ENCODE measurements around the gene NUDC. TPM values are rescaled to one million over a fixed set of nuclear protein-coding genes. Genes with fewer than 3 reads are reported as not detected.

NUDC gene
- total and polyA plus RNA-seq, 2 of the 4 experiments (the other 2 are of a cell fraction), result 34.8 to 89.8 TPM

DNA sequence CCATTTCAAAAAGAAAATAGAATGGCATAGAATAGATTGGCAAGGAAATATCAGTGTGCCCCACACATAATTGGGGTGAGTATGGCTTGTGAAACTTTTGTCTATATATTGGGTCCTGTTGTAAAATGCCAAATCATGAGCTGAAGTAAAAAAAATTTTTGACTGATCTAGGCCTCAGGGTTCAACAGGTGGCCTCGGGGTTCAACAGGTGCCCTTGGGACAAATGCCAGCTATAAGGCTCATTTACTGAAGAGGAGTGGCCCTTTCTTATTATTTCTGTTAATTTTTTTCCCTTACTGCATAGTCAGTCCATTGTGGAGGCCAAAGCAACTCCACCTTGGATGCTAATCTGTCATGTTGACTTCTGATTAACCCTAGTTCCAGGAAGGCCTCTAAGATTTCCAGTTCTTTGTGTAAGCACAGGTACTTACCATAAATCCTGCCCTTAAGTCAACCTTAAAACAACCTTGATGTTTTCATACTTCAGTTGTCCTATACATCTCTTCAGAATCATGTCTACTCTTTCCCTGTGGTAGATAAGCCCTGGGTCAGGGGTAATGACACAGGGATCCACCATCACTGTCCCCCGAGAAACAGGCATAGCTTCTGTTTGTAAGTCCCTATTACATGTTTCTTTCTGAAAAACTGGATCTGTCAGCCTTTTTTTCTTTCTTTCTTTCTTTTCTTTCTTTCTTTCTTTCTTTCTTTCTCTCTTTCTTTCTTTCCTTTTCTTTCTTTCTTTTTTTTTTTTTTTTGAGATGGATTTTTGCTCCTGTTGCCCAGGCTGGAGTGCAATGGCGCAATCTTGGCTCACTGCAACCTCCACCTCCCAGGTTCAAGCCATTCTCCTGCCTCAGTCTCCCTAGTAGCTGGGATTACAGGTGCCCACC lies 55.3 kb downstream of the NUDC start:
- H2AFZ ChIP-seq (replicated peaks; ENCODE audit: low read length, poor library complexity), result no peak overlapping the region
- H3K27ac ChIP-seq (ENCODE audit: insufficient read depth, low read length), result no peak overlapping the region
- no peak overlapping the region for H4K5ac ChIP-seq (ENCODE audit: low read depth, low read length)
- no peaks in the 10 kb centered on the region for H3K79me1 ChIP-seq (ENCODE audit: low read depth in 1 of 2, low read length in 2 of 2)
- TF ChIP-seq CEBPB (IDR thresholded peaks at IDR 0.05; ENCODE audit: low read depth, low read length) (no peak), MAZ (IDR thresholded peaks at IDR 0.05; ENCODE audit: borderline replicate concordance, low read depth, low read length) (no peak), RCOR1 (IDR thresholded peaks at IDR 0.05; ENCODE audit: insufficient replicate concordance, low read length) (no peak)
- in situ Hi-C loops (cut with MboI; ENCODE audit: low sequenced_read_pairs) (no loop called here), dilution Hi-C loops (cut with HindIII; ENCODE audit: low sequenced_read_pairs, unreplicated experiment) (no loop called here), intact Hi-C loops (cut with micrococcal nuclease) (no loop called here)
- POLR2A ChIA-PET (ENCODE audit: unreplicated experiment), result no interaction called here
- no peak overlapping the region for H2BK15ac ChIP-seq (ENCODE audit: low read depth, low read length)
- no peak overlapping the region for H2BK120ac ChIP-seq (ENCODE audit: low read depth, low read length)
- 0 out of 2 replicates have a peak, but pooled peaks cover 3% of the 10 kb centered on the region for H3K9me1 ChIP-seq (ENCODE audit: insufficient read depth, low read length)
- no peak overlapping the region for H2AK5ac ChIP-seq (ENCODE audit: low read depth, low read length)
- no peaks in the 10 kb centered on the region for H3K27me3 ChIP-seq (ENCODE audit: control insufficient read depth, insufficient read depth, low read length)
- H3K18ac ChIP-seq (ENCODE audit: low read depth, low read length), result no peak overlapping the region
- no peak overlapping the region for H2BK5ac ChIP-seq (ENCODE audit: low read depth, low read length, poor library complexity, severe bottlenecking)
- H3K56ac ChIP-seq (ENCODE audit: extremely low read depth, insufficient read depth, low read length), result no peak overlapping the region
- CTCF ChIA-PET, result interaction anchor here (0.9 kb wide), 1 partner anchor 11 kb away, joined by 4 read pairs; no protein-coding TSS in a partner anchor
- no peak overlapping the region for H3K9ac ChIP-seq (ENCODE audit: low read depth, low read length)
- H3K4ac ChIP-seq (ENCODE audit: low read depth, low read length), result no peak overlapping the region
- H4K91ac ChIP-seq (ENCODE audit: insufficient read depth, low read depth, low read length), result no peak overlapping the region
- H2AK9ac ChIP-seq (replicated peaks; ENCODE audit: low read depth, low read length, poor library complexity), result no peak overlapping the region
- no peak overlapping the region for H3K14ac ChIP-seq (replicated peaks; ENCODE audit: low read depth, low read length)
- H3K4me2 ChIP-seq (ENCODE audit: low read depth, low read length), result no peak overlapping the region
- WGBS, 2 experiments (ENCODE audit: extremely low coverage in 2 of 2, insufficient read length in 1 of 2), result no CpG with 5 or more reads among the region's 3 CpGs
- no TSS peak for BruUV-seq (replicated peaks)
- ATAC-seq (ENCODE audit: low read depth) (no peak), DNase-seq (no peak)
- no peaks in the 10 kb centered on the region for H4K20me1 ChIP-seq (ENCODE audit: insufficient read depth, low read length)
- H4K8ac ChIP-seq (ENCODE audit: low read depth in 2 of 2, low read length in 2 of 2), result no peak overlapping the region
- no peaks in the 10 kb centered on the region for H3K36me3 ChIP-seq (ENCODE audit: control insufficient read depth, insufficient read depth, low read length)
- H3K23ac ChIP-seq (ENCODE audit: low read depth, low read length), result no peak overlapping the region
- peaks cover 3% of the 10 kb centered on the region; the same call in 1 of the 2 replicates for H3K4me1 ChIP-seq (ENCODE audit: control insufficient read depth, insufficient read depth, low read length)
- no peaks in the 10 kb centered on the region for H3K9me3 ChIP-seq (ENCODE audit: control insufficient read depth, insufficient read depth, low read length)
- no peak overlapping the region for H3K4me3 ChIP-seq (ENCODE audit: insufficient read depth, low read depth, low read length)
- H2BK20ac ChIP-seq (ENCODE audit: low read depth, low read length), result no peak overlapping the region

Data from IMR-90 (cell line).